Measurements from ENCODE around the gene LRP1B.

The LRP1B gene

GRCh38 chr2:142037744-142038143 is 93.1 kb downstream of the LRP1B start:
- DNase-seq: no peak

- DNase-seq: no peak
These were observed 93.8 kb downstream of the LRP1B start for GRCh38 chr2:142037066-142037465.

GRCh38 chr2:142033393-142033792 is 97.4 kb downstream of the LRP1B start:
- DNase-seq: no peak

- no peak for DNase-seq
These were observed 99.2 kb downstream of the LRP1B start for GRCh38 chr2:142031656-142032055.

- no peak for DNase-seq
These were observed 100.1 kb downstream of the LRP1B start for GRCh38 chr2:142030735-142031134.

GRCh38 chr2:142029974-142030373 is 100.8 kb downstream of the LRP1B start:
- DNase-seq: no peak

- no peak for DNase-seq
These were observed 105.4 kb downstream of the LRP1B start for GRCh38 chr2:142025394-142025793.

GRCh38 chr2:142020368-142020767 is 110.4 kb downstream of the LRP1B start:
- DNase-seq: no peak

- no peak for DNase-seq
These were observed 116.3 kb downstream of the LRP1B start for GRCh38 chr2:142014536-142014935.

- DNase-seq: no peak
These were observed 118.0 kb downstream of the LRP1B start for GRCh38 chr2:142012797-142013196.

GRCh38 chr2:142010477-142011270 is 120.1 kb downstream of the LRP1B start:
- no peak for DNase-seq

GRCh38 chr2:142008135-142008744 is 122.6 kb downstream of the LRP1B start:
- DNase-seq: no peak

- DNase-seq: no peak
These were observed 136.8 kb downstream of the LRP1B start for GRCh38 chr2:141994066-141994465.

- DNase-seq: no peak
These were observed 138.1 kb downstream of the LRP1B start for GRCh38 chr2:141992695-141993094.

- no peak for DNase-seq
These were observed 162.4 kb downstream of the LRP1B start for GRCh38 chr2:141968433-141968832.

GRCh38 chr2:141967980-141968379 is 162.8 kb downstream of the LRP1B start:
- no peak for DNase-seq

- no peak for DNase-seq
These were observed 163.3 kb downstream of the LRP1B start for GRCh38 chr2:141967503-141967902.

- no peak for DNase-seq
These were observed 170.9 kb downstream of the LRP1B start for GRCh38 chr2:141959941-141960340.

- no peak for DNase-seq
These were observed 171.8 kb downstream of the LRP1B start for GRCh38 chr2:141959016-141959415.

- no peak for DNase-seq
These were observed 172.9 kb downstream of the LRP1B start for GRCh38 chr2:141957827-141958450.

- no peak for DNase-seq
These were observed 173.5 kb downstream of the LRP1B start for GRCh38 chr2:141957321-141957720.

GRCh38 chr2:141947396-141948114 is 183.3 kb downstream of the LRP1B start:
- no peak for DNase-seq

GRCh38 chr2:141946016-141946415 is 184.8 kb downstream of the LRP1B start:
- no peak for DNase-seq

- no peak for DNase-seq
These were observed 186.9 kb downstream of the LRP1B start for GRCh38 chr2:141943918-141944317.

All from NCI-H1092 (cell line).